ENCODE data around the gene CDC42EP4.

GRCh38 chr17:73305845-73306836, 5.7 kb downstream of the CDC42EP4 start:
- TF ChIP-seq CTCF (conservative IDR thresholded peaks at IDR 0.05; ENCODE audit: low read depth, low read length) (no peak), EZH2 (IDR thresholded peaks at IDR 0.05; ENCODE audit: low read length, unreplicated experiment) (no peak), EZH2phosphoT487 (IDR thresholded peaks at IDR 0.05; ENCODE audit: borderline replicate concordance, low read length) (no peak)

All from PC-3 (cell line).